Neural crest cell (in vitro differentiated cells): ENCODE measurements around the gene MSH5. TPM values are rescaled to one million over a fixed set of nuclear protein-coding genes. Genes with fewer than 3 reads are reported as not detected.

ENCODE experiments used
- DNase-seq: peaks from one replicate; pipeline ENCODE4 v3.0.0; 2021; ENCODE audit warnings: low read depth, mixed read lengths, low spot score
- H3K27ac Mint-ChIP-seq: one replicate; pipeline ENCODE4 v1.8.0; 2021; ENCODE audit warnings: mild to moderate bottlenecking, mixed read lengths; ENCODE audit not compliant: unreplicated experiment
- H3K27me3 Mint-ChIP-seq: 2 replicates; pipeline ENCODE4 v1.8.0; 2021; ENCODE audit warnings: low read depth, mild to moderate bottlenecking, mixed read lengths
- H3K36me3 Mint-ChIP-seq: 2 replicates; pipeline ENCODE4 v1.8.0; 2021; ENCODE audit warnings: low read depth, mild to moderate bottlenecking, mixed read lengths
- H3K4me1 Mint-ChIP-seq: 2 replicates; pipeline ENCODE4 v1.8.0; 2021; ENCODE audit warnings: mixed read lengths
- H3K4me3 Mint-ChIP-seq: one replicate; pipeline ENCODE4 v1.8.0; 2021; ENCODE audit warnings: mild to moderate bottlenecking, mixed read lengths
- H3K9me3 Mint-ChIP-seq: 2 replicates; pipeline ENCODE4 v1.8.0; 2021; ENCODE audit warnings: mixed read lengths
- CTCF ChIP-seq: fragments of 200-600 bp; sonication (generic); conservative IDR thresholded peaks from 2 replicates; pipeline ENCODE4 v1.5.0; 2021; ENCODE audit warnings: antibody characterized with exemption, mild to moderate bottlenecking
- total RNA-seq: library from RNA; stranded (reverse); gene quantifications from 2 replicates; pipeline ENCODE4 v1.2.1, GENCODE V29; 2021

The MSH5 gene
- total RNA-seq, 1 donor from 2014 or later = 79.5 TPM

DNA sequence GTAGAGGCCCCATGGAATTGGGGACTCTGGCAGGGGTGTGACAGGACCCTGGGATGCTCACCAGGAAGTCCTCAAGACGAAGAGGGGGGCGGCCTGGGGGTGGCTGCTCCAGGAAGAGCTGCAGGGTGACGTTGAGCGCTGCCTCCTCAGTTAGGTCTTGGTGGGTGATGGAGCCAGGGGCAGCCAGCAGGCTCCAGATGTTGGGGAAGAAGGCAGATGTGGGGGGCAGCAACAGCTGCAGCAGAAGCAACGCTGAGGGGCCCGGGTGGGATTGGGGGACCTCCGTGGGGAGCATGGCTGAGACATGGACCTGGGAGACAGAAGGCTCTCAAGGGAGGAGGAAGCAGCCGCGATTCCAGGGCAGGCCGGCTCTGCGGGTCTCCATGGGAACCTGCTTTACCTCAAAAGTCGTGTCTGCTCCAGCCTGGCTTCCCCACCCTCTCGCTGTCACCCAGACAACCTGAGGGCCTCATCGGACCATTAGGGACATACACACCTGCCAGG is 36.7 kb downstream of the MSH5 start:
- no peaks in the 10 kb centered on the region for H3K27me3 Mint-ChIP-seq
- no peak overlapping the region for H3K27ac Mint-ChIP-seq
- no peak for DNase-seq

DNA sequence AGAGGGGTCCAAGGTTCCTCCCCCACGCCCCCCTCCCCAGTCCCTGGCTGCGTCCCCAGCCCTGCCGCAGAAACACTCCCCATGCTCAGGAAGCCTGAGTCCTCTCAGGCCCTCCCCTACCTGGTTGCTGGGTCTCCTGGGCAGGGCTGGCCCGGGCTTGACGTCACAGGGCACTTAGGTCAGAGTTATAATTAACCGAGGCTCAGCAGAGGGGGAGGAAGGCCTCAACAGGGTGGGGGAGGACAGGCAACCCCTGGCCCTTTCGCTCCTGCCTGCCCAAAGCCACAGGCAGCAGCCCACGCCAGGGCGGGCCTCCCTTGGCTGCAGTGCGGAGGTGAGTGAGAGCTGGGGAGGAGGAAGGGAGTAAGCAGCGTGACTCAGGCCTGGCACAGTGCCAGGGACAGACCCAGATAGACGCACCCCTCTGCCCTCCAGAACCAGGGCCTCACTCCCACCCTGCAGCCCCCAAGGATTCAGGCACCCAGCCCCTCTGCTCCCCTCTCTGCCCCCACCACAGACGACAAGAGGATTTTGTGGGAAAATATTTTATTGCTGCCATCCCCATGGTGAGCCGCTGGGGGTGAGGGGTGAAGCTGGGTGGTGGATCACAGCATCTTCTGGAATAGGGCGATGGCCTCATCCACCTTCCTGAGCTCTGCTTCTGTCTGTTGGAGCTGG is 37.3 kb downstream of the MSH5 start, which contains the start of gene VWA7:
Gene VWA7, minus strand, starts transcription at position 340 of the 678 bp plus-strand sequence. CDS start 549 bp downstream, outside the sequence.
- Mint-ChIP-seq H3K4me1 (no peaks in the 10 kb centered on the region), H3K4me3 (no peak within 1 kb of the TSS), H3K27ac (no peak within 1 kb of the TSS), H3K9me3 (no peaks in the 10 kb centered on the region), H3K36me3 (no peaks in the 10 kb centered on the region), H3K27me3 (no peaks in the 10 kb centered on the region)
- no peak for DNase-seq
- no peak for TF ChIP-seq CTCF

More for the DNA sequence above, 36.7 kb downstream of the MSH5 start:
- Mint-ChIP-seq H3K4me3 (no peak overlapping the region), H3K36me3 (no peaks in the 10 kb centered on the region), H3K9me3 (no peaks in the 10 kb centered on the region), H3K4me1 (no peaks in the 10 kb centered on the region)
- TF ChIP-seq CTCF = no peak

GRCh38 chr6:31777667-31778050 is 37.9 kb downstream of the MSH5 start:
- TF ChIP-seq CTCF = no peak
- H3K4me1 Mint-ChIP-seq = no peaks in the 10 kb centered on the region
- no peak for DNase-seq
- H3K36me3 Mint-ChIP-seq = no peaks in the 10 kb centered on the region
- no peak overlapping the region for H3K27ac Mint-ChIP-seq
- H3K27me3 Mint-ChIP-seq = no peaks in the 10 kb centered on the region
- no peaks in the 10 kb centered on the region for H3K9me3 Mint-ChIP-seq
- H3K4me3 Mint-ChIP-seq = no peak overlapping the region

GRCh38 chr6:31778193-31778592 is 38.4 kb downstream of the MSH5 start:
- no peak for DNase-seq
- H3K27me3 Mint-ChIP-seq = no peaks in the 10 kb centered on the region
- H3K4me1 Mint-ChIP-seq = no peaks in the 10 kb centered on the region
- H3K4me3 Mint-ChIP-seq = no peak overlapping the region
- no peak for TF ChIP-seq CTCF
- H3K36me3 Mint-ChIP-seq = no peaks in the 10 kb centered on the region
- no peak overlapping the region for H3K27ac Mint-ChIP-seq
- no peaks in the 10 kb centered on the region for H3K9me3 Mint-ChIP-seq

GRCh38 chr6:31778999-31779885 is 39.4 kb downstream of the MSH5 start:
- TF ChIP-seq CTCF = no peak
- Mint-ChIP-seq H3K27me3 (no peaks in the 10 kb centered on the region), H3K4me3 (no peak overlapping the region), H3K36me3 (peaks cover 2% of the 10 kb centered on the region), H3K4me1 (no peaks in the 10 kb centered on the region), H3K27ac (no peak overlapping the region), H3K9me3 (no peaks in the 10 kb centered on the region)
- no peak for DNase-seq
